ENCODE results near the gene MAP1LC3B. TPM values are rescaled to one million over a fixed set of nuclear protein-coding genes. Genes with fewer than 3 reads are reported as not detected.

The MAP1LC3B gene
- total RNA-seq, 1 donor = 54.9 TPM

DNA sequence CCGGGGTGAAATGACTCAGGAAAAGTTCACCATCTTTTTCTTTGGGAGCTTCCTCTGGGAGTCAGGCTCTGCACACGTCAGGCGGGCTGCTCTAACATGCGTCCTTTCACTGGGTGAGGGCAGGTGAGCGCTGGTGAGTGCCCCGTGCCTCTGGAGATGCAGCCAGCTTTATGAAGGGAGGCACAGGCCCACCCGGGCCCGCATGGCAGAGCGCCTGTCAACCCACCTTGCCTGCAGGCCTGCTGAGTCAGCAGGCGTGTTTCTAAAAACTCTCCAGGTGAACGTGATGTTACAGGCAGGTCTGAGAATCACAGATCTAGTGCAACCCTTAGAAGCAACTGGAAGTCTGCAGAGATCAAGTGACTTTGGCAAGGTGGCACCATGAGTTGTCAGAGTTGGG lies 18.4 kb downstream of the MAP1LC3B start:
- TF ChIP-seq, protein P1, sequence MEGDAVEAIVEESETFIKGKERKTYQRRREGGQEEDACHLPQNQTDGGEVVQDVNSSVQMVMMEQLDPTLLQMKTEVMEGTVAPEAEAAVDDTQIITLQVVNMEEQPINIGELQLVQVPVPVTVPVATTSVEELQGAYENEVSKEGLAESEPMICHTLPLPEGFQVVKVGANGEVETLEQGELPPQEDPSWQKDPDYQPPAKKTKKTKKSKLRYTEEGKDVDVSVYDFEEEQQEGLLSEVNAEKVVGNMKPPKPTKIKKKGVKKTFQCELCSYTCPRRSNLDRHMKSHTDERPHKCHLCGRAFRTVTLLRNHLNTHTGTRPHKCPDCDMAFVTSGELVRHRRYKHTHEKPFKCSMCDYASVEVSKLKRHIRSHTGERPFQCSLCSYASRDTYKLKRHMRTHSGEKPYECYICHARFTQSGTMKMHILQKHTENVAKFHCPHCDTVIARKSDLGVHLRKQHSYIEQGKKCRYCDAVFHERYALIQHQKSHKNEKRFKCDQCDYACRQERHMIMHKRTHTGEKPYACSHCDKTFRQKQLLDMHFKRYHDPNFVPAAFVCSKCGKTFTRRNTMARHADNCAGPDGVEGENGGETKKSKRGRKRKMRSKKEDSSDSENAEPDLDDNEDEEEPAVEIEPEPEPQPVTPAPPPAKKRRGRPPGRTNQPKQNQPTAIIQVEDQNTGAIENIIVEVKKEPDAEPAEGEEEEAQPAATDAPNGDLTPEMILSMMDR (IDR thresholded peaks at IDR 0.05; ENCODE audit: insufficient read depth, low read length) = no peak
- no peak overlapping the region for H3K4me3 ChIP-seq (ENCODE audit: low read depth, low read length)
- no peak for DNase-seq (ENCODE audit: low read depth)

DNA sequence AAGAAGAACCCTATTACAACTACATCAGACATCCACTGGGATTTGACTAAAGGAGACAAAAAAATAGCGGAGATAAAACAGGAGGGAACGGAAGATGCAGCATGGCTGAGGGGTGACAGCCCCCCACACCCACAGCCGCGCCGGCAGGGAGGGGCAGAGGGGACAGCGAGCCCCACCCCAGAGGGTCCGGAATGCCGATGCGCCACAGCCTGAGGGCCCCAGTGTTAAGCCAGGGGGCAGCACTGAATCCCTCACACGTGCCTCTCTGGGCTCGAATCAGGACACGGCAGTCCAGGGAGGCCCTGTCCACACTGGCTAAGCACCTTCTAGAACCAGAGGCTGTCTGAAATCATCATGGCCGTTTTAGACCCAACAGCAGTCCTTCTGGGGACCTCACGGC lies 18.8 kb downstream of the MAP1LC3B start:
- no peak for DNase-seq (ENCODE audit: low read depth)
- TF ChIP-seq, protein P1 (IDR thresholded peaks at IDR 0.05; ENCODE audit: insufficient read depth, low read length) = no peak
- H3K4me3 ChIP-seq (ENCODE audit: low read depth, low read length) = no peak overlapping the region

DNA sequence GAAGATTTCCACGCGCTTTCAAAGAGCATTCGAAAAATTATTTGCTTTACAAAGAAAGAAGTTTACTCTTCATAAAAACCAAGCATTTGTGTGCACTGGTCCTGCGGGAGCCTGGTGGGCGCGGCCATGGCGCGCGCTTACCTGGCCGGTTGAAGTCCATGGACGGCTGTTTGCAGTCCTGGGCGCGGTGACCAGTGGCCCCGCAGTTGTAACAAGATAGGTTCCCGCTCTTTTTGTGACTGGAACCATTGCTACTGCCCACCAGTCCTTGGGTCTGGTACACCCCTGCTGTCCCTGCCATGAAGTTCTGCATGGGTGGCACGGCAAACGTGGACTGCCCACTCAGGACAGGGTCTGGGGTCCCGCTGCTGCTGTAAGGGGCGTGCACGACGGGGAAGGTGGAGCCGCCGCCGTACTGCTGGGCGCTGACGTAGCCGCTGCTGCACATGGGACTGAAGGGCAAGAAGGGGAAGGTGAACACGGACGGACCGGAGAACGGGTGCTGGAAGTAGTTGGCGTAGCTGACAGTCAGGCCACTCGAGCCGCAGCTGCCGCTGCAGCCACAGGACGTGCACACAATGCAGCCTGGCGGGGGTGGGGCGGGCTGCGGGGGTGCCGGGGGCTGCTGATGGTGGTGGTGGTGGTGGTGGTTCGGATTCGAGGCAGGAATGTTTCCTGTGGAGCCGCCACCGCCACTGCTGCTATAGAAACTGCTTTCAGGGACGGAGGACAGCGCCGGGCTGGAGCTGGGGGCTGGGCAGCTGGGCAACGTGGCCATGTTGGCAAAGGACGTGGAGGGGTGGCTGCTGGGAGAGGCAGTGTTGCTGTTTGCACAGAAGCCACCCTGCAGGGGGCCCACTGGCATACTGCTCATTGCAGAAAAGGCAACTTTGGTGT lies 19.5 kb downstream of the MAP1LC3B start:
- no peak for DNase-seq (ENCODE audit: low read depth)
- no peak overlapping the region for H3K4me3 ChIP-seq (ENCODE audit: low read depth, low read length)
- TF ChIP-seq, protein P1 (IDR thresholded peaks at IDR 0.05; ENCODE audit: insufficient read depth, low read length) = no peak

DNA sequence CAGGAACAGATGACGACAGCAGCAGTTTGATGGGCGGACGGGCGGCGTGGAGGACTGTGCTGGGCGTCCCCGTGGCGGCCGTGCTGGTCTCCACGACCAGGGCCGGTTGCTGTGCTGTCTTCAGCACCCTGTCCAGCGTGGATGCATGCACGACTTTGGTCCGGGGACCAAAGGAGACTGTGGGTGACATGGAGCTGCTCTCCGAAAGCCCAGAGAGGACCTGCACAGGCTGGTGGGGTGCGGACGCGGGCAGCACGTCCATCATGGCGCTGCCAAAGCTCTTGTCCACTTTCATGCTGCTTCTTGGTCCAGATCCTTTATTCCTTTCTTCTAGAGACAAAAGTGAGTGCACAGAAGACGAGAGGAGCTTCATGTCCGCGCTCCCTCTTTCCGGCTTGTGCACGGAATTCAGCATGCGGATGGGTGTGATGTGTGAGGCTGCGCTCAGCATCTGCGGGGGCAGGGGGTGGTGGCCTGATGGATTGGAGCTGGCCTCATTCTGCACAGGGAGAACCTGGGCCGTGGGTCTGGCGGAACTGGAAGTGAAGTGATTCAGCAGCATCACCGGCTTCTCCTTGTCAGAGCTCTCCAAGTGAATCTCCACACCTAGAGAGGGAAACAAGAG lies 20.3 kb downstream of the MAP1LC3B start:
- no peak overlapping the region for H3K4me3 ChIP-seq (ENCODE audit: low read depth, low read length)
- DNase-seq (ENCODE audit: low read depth) = no peak
- TF ChIP-seq, protein P1 (IDR thresholded peaks at IDR 0.05; ENCODE audit: insufficient read depth, low read length) = no peak

DNA sequence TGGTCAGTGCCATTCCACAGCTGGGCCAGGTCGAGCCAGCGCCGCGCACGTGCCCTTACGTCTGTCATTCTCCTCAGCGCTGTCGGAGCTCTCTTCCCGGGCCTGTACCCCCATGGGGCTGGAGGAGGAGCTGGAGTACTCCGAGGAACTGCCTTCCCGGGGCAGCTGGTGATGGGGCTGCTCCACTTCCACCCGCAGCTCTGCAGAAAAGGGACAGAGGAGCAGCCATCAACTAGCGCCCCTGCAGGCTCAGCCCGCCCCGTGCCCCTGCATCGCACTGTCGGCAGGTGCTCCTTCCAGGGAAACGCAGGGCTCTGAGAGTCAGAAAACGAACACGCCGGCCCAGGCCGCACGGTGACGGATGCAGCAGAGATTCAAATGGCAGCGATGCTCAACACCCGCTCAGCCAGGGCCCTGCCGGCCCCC lies 20.9 kb downstream of the MAP1LC3B start:
- H3K4me3 ChIP-seq (ENCODE audit: low read depth, low read length) = no peak overlapping the region
- TF ChIP-seq, protein P1 (IDR thresholded peaks at IDR 0.05; ENCODE audit: insufficient read depth, low read length) = no peak

DNA sequence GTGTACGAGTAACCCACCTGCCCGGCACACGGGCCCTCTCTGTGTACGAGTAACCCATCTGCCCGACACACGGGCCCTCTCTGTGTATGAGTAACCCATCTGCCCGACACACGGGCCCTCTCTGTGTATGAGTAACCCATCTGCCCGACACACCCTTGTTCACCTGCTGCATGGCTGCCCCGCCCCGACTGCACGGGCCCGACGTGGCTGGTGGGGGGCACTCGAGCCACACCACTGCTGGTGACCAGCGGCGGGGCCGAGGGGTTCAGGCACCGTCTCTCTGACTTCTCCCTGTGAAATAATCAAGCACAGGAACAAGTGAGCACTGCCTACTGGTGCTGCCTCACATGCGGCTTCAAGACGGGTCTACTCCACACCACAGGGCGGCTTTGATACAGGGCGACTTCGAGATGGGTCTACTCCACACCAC lies 22.1 kb downstream of the MAP1LC3B start:
- TF ChIP-seq, protein P1 (IDR thresholded peaks at IDR 0.05; ENCODE audit: insufficient read depth, low read length) = no peak
- no peak for DNase-seq (ENCODE audit: low read depth)

More for the DNA sequence above, 20.9 kb downstream of the MAP1LC3B start:
- no peak for DNase-seq (ENCODE audit: low read depth)

More for the DNA sequence above, 22.1 kb downstream of the MAP1LC3B start:
- no peak overlapping the region for H3K4me3 ChIP-seq (ENCODE audit: low read depth, low read length)

Measured in fibroblast of the aortic adventitia (primary cell).